CD4-positive, alpha-beta T cell (primary cell): ENCODE measurements around the gene NTM. TPM values are rescaled to one million over a fixed set of nuclear protein-coding genes. Genes with fewer than 3 reads are reported as not detected.

Experiments
- ATAC-seq: fragments of 200-7000 bp; cut with Tn5 transposase; one replicate; pipeline ENCODE4 v1.10.0; 2022; ENCODE audit warnings: mild to moderate bottlenecking; ENCODE audit not compliant: poor library complexity
- CTCF ChIA-PET: fragments of 350-600 bp; sonication (Branson Sonifier 250); formaldehyde crosslinking; loops from one replicate; lab custom pipeline; 2021; ENCODE audit warnings: antibody characterized with exemption, inconsistent platforms; lab: Charles Lee
- POLR2A ChIA-PET: fragments of 350-600 bp; sonication (Branson Sonifier 250); formaldehyde crosslinking; loops from one replicate; lab custom pipeline; 2021; ENCODE audit warnings: antibody characterized with exemption, inconsistent platforms; lab: Charles Lee
- DNase-seq, 14 experiments: peaks; one replicate each; pipeline ENCODE4 v3.0.0-alpha.2; 2013 to 2020; ENCODE audit warnings: mixed read lengths in 2 of 14
- H3K27ac ChIP-seq, 2 donors: one replicate each; pipeline versions ENCODE4 v1.5.1 to v1.7.0; 2013; ENCODE audit warnings: low read length in 2 of 2, low read depth in 1 of 2, mild to moderate bottlenecking in 1 of 2
- H3K27me3 ChIP-seq, 2 experiments: 1 replicate in 1 of 2; 2 replicates in 1 of 2; pipeline versions ENCODE4 v1.6.1 to v1.7.0; 2013; ENCODE audit warnings: low read length in 2 of 2, control low read depth in 1 of 2, mild to moderate bottlenecking in 1 of 2, moderate library complexity in 1 of 2; ENCODE audit not compliant: insufficient read depth in 2 of 2, control insufficient read depth in 1 of 2
- H3K36me3 ChIP-seq: one replicate; pipeline ENCODE4 v1.6.1; 2013; ENCODE audit warnings: low read length, control low read depth; ENCODE audit not compliant: insufficient read depth
- H3K4me1 ChIP-seq: one replicate; pipeline ENCODE4 v1.6.1; 2013; ENCODE audit warnings: low read length, control low read depth; ENCODE audit not compliant: insufficient read depth
- H3K4me3 ChIP-seq: one replicate; pipeline ENCODE4 v1.5.1; 2013; ENCODE audit warnings: mild to moderate bottlenecking, low read length, moderate library complexity
- H3K9me3 ChIP-seq, 2 experiments: 1 replicate in 1 of 2; 2 replicates in 1 of 2; pipeline versions ENCODE4 v1.6.1 to v1.7.0; 2013; ENCODE audit warnings: low read length in 2 of 2, mild to moderate bottlenecking in 2 of 2, control low read depth in 1 of 2, moderate library complexity in 1 of 2; ENCODE audit not compliant: control insufficient read depth in 1 of 2, insufficient read depth in 1 of 2
- H3K27ac Mint-ChIP-seq: one replicate; pipeline ENCODE4 v1.8.0; 2020; ENCODE audit warnings: mixed read lengths
- H3K27me3 Mint-ChIP-seq: one replicate; pipeline ENCODE4 v1.8.0; 2021; ENCODE audit warnings: mixed read lengths
- H3K36me3 Mint-ChIP-seq: one replicate; pipeline ENCODE4 v1.8.0; 2021; ENCODE audit warnings: low read depth, mixed read lengths
- H3K4me1 Mint-ChIP-seq: one replicate; pipeline ENCODE4 v1.8.0; 2021; ENCODE audit warnings: low read depth, mixed read lengths
- H3K4me3 Mint-ChIP-seq: one replicate; pipeline ENCODE4 v1.8.0; 2020; ENCODE audit warnings: mild to moderate bottlenecking, mixed read lengths
- H3K9me3 Mint-ChIP-seq: one replicate; pipeline ENCODE4 v1.8.0; 2020; ENCODE audit warnings: mixed read lengths
- intact Hi-C, 2 experiments: fragments of 100-400 bp; cut with DNase I in 1 of 2; cut with micrococcal nuclease in 1 of 2; formaldehyde crosslinking; loops; one replicate each; pipeline versions ENCODE4 v1.15.1 to v1.9.0; 2023 to 2025; cut with DNase I, micrococcal nuclease
- total RNA-seq, 174 experiments: library from RNA in 2 of 174; stranded (reverse) in 2 of 174; gene quantifications; one replicate each; pipeline ENCODE4 v1.2.3 and lab custom pipeline; 2021 to 2026
- TF ChIP-seq, protein P1 (sequence below): fragments of 200-600 bp; IDR thresholded peaks from one replicate; pipeline ENCODE4 v1.8.0; 2022; ENCODE audit warnings: antibody characterized with exemption, mild to moderate bottlenecking

The NTM gene
- total RNA-seq, 2 experiments from 2014 or later = not detected

GRCh38 chr11:131773626-131774025 lies 403.2 kb downstream of the NTM start:
- CTCF ChIA-PET = no interaction called here
- no peaks in the 10 kb centered on the region for H3K4me1 ChIP-seq

GRCh38 chr11:131776211-131776610 lies 405.8 kb downstream of the NTM start:
- Histone ChIP-seq H3K27me3 (no peaks in the 10 kb centered on the region), H3K4me1 (no peaks in the 10 kb centered on the region), H3K4me3 (no peak overlapping the region), H3K27ac (no peak overlapping the region), H3K9me3 (no peaks in the 10 kb centered on the region), H3K36me3 (no peaks in the 10 kb centered on the region)
- TF ChIP-seq, protein P1, sequence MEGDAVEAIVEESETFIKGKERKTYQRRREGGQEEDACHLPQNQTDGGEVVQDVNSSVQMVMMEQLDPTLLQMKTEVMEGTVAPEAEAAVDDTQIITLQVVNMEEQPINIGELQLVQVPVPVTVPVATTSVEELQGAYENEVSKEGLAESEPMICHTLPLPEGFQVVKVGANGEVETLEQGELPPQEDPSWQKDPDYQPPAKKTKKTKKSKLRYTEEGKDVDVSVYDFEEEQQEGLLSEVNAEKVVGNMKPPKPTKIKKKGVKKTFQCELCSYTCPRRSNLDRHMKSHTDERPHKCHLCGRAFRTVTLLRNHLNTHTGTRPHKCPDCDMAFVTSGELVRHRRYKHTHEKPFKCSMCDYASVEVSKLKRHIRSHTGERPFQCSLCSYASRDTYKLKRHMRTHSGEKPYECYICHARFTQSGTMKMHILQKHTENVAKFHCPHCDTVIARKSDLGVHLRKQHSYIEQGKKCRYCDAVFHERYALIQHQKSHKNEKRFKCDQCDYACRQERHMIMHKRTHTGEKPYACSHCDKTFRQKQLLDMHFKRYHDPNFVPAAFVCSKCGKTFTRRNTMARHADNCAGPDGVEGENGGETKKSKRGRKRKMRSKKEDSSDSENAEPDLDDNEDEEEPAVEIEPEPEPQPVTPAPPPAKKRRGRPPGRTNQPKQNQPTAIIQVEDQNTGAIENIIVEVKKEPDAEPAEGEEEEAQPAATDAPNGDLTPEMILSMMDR = no peak
- H3K27me3 Mint-ChIP-seq = no peaks in the 10 kb centered on the region
- no peak for ATAC-seq
- no peak overlapping the region for H3K4me3 Mint-ChIP-seq
- H3K4me1 Mint-ChIP-seq = no peaks in the 10 kb centered on the region
- ChIA-PET POLR2A (no interaction called here), CTCF (no interaction called here)
- no peaks in the 10 kb centered on the region for H3K36me3 Mint-ChIP-seq
- H3K27ac Mint-ChIP-seq = no peak overlapping the region
- no peaks in the 10 kb centered on the region for H3K9me3 Mint-ChIP-seq
- no peak for DNase-seq
- intact Hi-C loops = no loop called here

More at GRCh38 chr11:131773626-131774025, 403.2 kb downstream of the NTM start:
- Mint-ChIP-seq H3K9me3 (no peaks in the 10 kb centered on the region), H3K4me3 (no peak overlapping the region), H3K27me3 (no peaks in the 10 kb centered on the region), H3K27ac (no peak overlapping the region), H3K4me1 (no peaks in the 10 kb centered on the region), H3K36me3 (no peaks in the 10 kb centered on the region)
- intact Hi-C loops = no loop called here
- H3K9me3 ChIP-seq = no peaks in the 10 kb centered on the region
- no peak overlapping the region for H3K4me3 ChIP-seq
- DNase-seq = no peak
- ATAC-seq = no peak
- H3K27ac ChIP-seq = no peak overlapping the region
- no peaks in the 10 kb centered on the region for H3K36me3 ChIP-seq
- POLR2A ChIA-PET = no interaction called here
- no peaks in the 10 kb centered on the region for H3K27me3 ChIP-seq
- TF ChIP-seq, protein P1 = no peak

- H3K27me3 Mint-ChIP-seq = peaks cover 6% of the 10 kb centered on the region
- intact Hi-C loops = no loop called here
- Histone ChIP-seq H3K4me3 (no peak overlapping the region), H3K27me3 (no peaks in the 10 kb centered on the region), H3K27ac (no peak overlapping the region), H3K4me1 (no peaks in the 10 kb centered on the region), H3K36me3 (no peaks in the 10 kb centered on the region), H3K9me3 (peaks cover 0 to 4% of the 10 kb centered on the region in 2 experiments)
- peaks cover 3% of the 10 kb centered on the region for H3K9me3 Mint-ChIP-seq
- no peak overlapping the region for H3K27ac Mint-ChIP-seq
- no peak overlapping the region for H3K4me3 Mint-ChIP-seq
- no peaks in the 10 kb centered on the region for H3K4me1 Mint-ChIP-seq
- no peaks in the 10 kb centered on the region for H3K36me3 Mint-ChIP-seq
- no peak for DNase-seq
- POLR2A ChIA-PET = no interaction called here
- TF ChIP-seq, protein P1 = no peak
- CTCF ChIA-PET = no interaction called here
- ATAC-seq = no peak
Measured at GRCh38 chr11:131785801-131786200, 415.4 kb downstream of the NTM start.
